CD4-positive, alpha-beta memory T cell (primary cell): ENCODE measurements around the gene TNFSF13. TPM values are rescaled to one million over a fixed set of nuclear protein-coding genes. Genes with fewer than 3 reads are reported as not detected.

Source experiments
- CTCF ChIA-PET: fragments of 350-600 bp; sonication (Branson Sonifier 250); formaldehyde crosslinking; loops from one replicate; lab custom pipeline; 2021; ENCODE audit warnings: inconsistent platforms; ENCODE audit not compliant: partially characterized antibody; lab: Charles Lee
- POLR2A ChIA-PET: fragments of 350-600 bp; sonication (Branson Sonifier 250); formaldehyde crosslinking; loops from one replicate; lab custom pipeline; 2021; ENCODE audit not compliant: partially characterized antibody; lab: Charles Lee
- DNase-seq, 5 donors: peaks; one replicate each; pipeline versions ENCODE4 v3.0.0 to v3.0.0-alpha.2; 2020 to 2022; ENCODE audit warnings: mixed read lengths in 1 of 5
- H3K27ac ChIP-seq: one replicate; pipeline ENCODE4 v1.7.0; 2013; ENCODE audit warnings: low read depth, low read length
- H3K27me3 ChIP-seq: 2 replicates; pipeline ENCODE4 v1.7.0; 2013; ENCODE audit warnings: mild to moderate bottlenecking, low read length, moderate library complexity; ENCODE audit not compliant: insufficient read depth
- H3K36me3 ChIP-seq: 2 replicates; pipeline ENCODE4 v1.7.0; 2013; ENCODE audit warnings: mild to moderate bottlenecking, low read length, moderate library complexity; ENCODE audit not compliant: insufficient read depth
- H3K4me1 ChIP-seq: 2 replicates; pipeline ENCODE4 v1.7.0; 2013; ENCODE audit warnings: mild to moderate bottlenecking, low read length, moderate library complexity; ENCODE audit not compliant: insufficient read depth
- H3K4me3 ChIP-seq, 2 donors: one replicate each; pipeline ENCODE4 v1.7.0; 2013; ENCODE audit warnings: low read length in 2 of 2, mild to moderate bottlenecking in 1 of 2
- H3K9me3 ChIP-seq, 2 donors: one replicate each; pipeline ENCODE4 v1.7.0; 2013; ENCODE audit warnings: low read length in 2 of 2, control low read depth in 1 of 2; ENCODE audit not compliant: control insufficient read depth in 1 of 2
- H3K27ac Mint-ChIP-seq, 7 donors: one replicate each; pipeline ENCODE4 v1.8.0; 2020 to 2021; ENCODE audit warnings: mixed read lengths in 7 of 7, mild to moderate bottlenecking in 6 of 7, inconsistent platforms in 3 of 7, moderate library complexity in 3 of 7
- H3K27me3 Mint-ChIP-seq, 2 donors: one replicate each; pipeline ENCODE4 v1.8.0; 2020 to 2021; ENCODE audit warnings: mixed read lengths in 2 of 2
- H3K36me3 Mint-ChIP-seq, 2 donors: one replicate each; pipeline ENCODE4 v1.8.0; 2020 to 2021; ENCODE audit warnings: mixed read lengths in 2 of 2, inconsistent platforms in 1 of 2, mild to moderate bottlenecking in 1 of 2
- H3K4me1 Mint-ChIP-seq, 4 donors: one replicate each; pipeline ENCODE4 v1.8.0; 2020 to 2021; ENCODE audit warnings: mixed read lengths in 4 of 4, mild to moderate bottlenecking in 1 of 4
- H3K4me3 Mint-ChIP-seq, 8 donors: one replicate each; pipeline ENCODE4 v1.8.0; 2020 to 2021; ENCODE audit warnings: mixed read lengths in 8 of 8, mild to moderate bottlenecking in 7 of 8, moderate library complexity in 6 of 8, inconsistent platforms in 3 of 8
- H3K9me3 Mint-ChIP-seq, 8 donors: one replicate each; pipeline ENCODE4 v1.8.0; 2020 to 2021; ENCODE audit warnings: mixed read lengths in 8 of 8, mild to moderate bottlenecking in 5 of 8, inconsistent platforms in 3 of 8, moderate library complexity in 1 of 8
- intact Hi-C: fragments of 100-400 bp; cut with micrococcal nuclease; formaldehyde crosslinking; loops from one replicate; pipeline ENCODE4 v1.15.1; 2023
- polyA plus RNA-seq, 2 donors: library from polyadenylated mRNA; unstranded; fragments of 300-500 nt; fragmentation: Illumina TruSeq; gene quantifications; one replicate each; pipeline ENCODE4 v1.2.3, GENCODE V29; 2021
- total RNA-seq, 2 experiments: library from RNA; stranded (reverse); gene quantifications; one replicate each; pipeline ENCODE4 v1.2.3, GENCODE V29; 2021

TNFSF13 gene
- total and polyA plus RNA-seq, 4 experiments from 2014 or later = 0.68 to 3.8 (median 2.9) TPM; not detected in 1

DNA sequence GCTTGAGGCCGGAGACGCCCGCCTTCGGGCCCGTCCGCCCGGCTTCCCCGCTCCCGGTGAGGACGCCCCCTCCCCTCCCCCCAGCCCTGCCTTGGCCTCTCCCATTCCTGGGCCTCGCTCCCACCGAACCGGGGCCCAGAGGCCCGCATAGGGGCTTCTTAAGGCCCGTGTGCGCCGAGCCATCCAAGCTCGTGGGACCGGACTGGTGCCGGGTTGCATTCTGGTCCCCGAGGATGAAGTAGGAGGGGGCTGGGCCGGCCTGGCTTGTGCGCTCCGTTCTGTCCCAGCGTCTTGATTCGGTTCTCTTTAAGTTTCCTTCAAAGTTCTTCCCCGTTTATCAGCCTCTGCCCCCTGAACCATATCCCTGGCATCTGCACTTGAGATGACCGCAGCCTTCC, 3.7 kb downstream of the TNFSF13 start:
- CTCF ChIA-PET = interaction anchor here (1.9 to 4.9 kb wide), 6 partner anchors 27 to 207 kb away, joined by 8 to 173 read pairs (median 44); partner anchors contain the start of genes SOX15, TMEM102 and TMEM95
- no peaks in the 10 kb centered on the region for H3K27me3 Mint-ChIP-seq
- peaks cover 15 to 38% of the 10 kb centered on the region in 2 donors for H3K36me3 Mint-ChIP-seq
- DNase-seq = no peak
- Histone ChIP-seq H3K4me3 (peak overlapping the region; percentile 58 to 72), H3K36me3 (peaks cover 26% of the 10 kb centered on the region), H3K4me1 (peaks cover 37% of the 10 kb centered on the region), H3K27ac (peak overlapping the region; percentile 96), H3K27me3 (no peaks in the 10 kb centered on the region), H3K9me3 (no peaks in the 10 kb centered on the region)
- intact Hi-C loops = no loop called here
- no peaks in the 10 kb centered on the region for H3K9me3 Mint-ChIP-seq
- POLR2A ChIA-PET = interaction anchor here (0.9 to 7.8 kb wide), 14 partner anchors 11 to 226 kb away, joined by 3 to 72 read pairs (median 18); partner anchors contain the start of genes ACAP1, MPDU1, POLR2A and TMEM102
- H3K4me3 Mint-ChIP-seq = peak overlapping the region; percentile 80 to 94 (median 88)
- peak overlapping the region; percentile 81 to 96 (median 93) for H3K27ac Mint-ChIP-seq
- H3K4me1 Mint-ChIP-seq = peaks cover 22 to 31% (median 30%) of the 10 kb centered on the region in 4 donors

DNA sequence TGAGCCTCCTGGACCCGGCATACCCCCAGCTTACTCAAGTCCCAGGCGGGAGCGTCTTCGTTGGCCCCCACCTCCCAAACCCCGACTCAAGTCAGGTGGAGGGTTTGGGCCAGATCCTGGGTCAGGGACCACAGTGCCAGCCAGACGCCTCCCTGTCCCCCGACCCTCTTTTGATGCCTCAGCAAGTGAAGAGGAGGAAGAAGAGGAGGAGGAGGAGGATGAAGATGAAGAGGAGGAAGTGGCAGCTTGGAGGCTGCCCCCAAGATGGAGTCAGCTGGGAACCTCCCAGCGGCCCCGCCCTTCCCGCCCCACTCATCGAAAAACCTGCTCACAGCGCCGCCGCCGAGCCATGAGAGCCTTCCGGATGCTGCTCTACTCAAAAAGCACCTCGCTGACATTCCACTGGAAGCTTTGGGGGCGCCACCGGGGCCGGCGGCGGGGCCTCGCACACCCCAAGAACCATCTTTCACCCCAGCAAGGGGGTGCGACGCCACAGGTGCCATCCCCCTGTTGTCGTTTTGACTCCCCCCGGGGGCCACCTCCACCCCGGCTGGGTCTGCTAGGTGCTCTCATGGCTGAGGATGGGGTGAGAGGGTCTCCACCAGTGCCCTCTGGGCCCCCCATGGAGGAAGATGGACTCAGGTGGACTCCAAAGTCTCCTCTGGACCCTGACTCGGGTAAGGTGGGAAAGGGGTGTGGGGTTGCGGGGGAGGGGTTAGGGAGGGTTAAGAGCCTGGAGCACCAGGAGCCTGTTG, 4.7 kb downstream of the TNFSF13 start:
- intact Hi-C loops = no loop called here
- Mint-ChIP-seq H3K36me3 (peaks cover 19 to 44% of the 10 kb centered on the region in 2 donors), H3K4me3 (peak overlapping the region; percentile 80 to 94 (median 86)), H3K9me3 (no peaks in the 10 kb centered on the region), H3K27me3 (no peaks in the 10 kb centered on the region), H3K27ac (peak overlapping the region in 6 of 7 donors; percentile 81 to 95 (median 90)), H3K4me1 (peaks cover 22 to 32% (median 31%) of the 10 kb centered on the region in 4 donors)
- Histone ChIP-seq H3K27ac (peak overlapping the region; percentile 96), H3K27me3 (no peaks in the 10 kb centered on the region), H3K9me3 (no peaks in the 10 kb centered on the region), H3K36me3 (peaks cover 31% of the 10 kb centered on the region), H3K4me3 (no peak overlapping the region), H3K4me1 (peaks cover 33% of the 10 kb centered on the region)
- ChIA-PET CTCF (interaction anchor here (1.9 to 4.9 kb wide), 2 partner anchors 50 to 127 kb away, joined by 5 to 51 read pairs; partner anchors contain the start of gene TMEM102), POLR2A (interaction anchor here (0.7 to 7.8 kb wide), 6 partner anchors 10 to 84 kb away, joined by 3 to 72 read pairs (median 20); partner anchors contain the start of genes CD68, MPDU1, TNFSF12 and ZBTB4)
- no peak for DNase-seq

DNA sequence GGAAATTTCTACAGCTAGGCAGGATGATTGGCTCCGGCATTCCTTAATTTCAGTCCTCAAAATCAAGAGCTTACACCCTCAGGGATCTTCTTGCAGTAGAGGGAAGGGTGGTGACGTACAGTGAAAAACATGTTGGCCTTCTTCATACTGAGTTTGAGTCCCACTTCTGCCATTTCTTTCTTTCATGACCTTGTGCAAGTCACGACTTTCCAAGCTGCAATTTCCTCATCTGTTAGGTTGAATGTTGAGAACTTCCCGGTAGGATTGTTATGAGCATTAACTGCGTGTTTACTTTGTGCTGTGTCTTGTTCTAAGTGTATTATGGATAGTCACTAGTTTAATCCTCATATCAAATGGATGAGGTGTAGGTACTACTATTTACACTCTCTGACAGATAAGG, 11.0 kb downstream of the TNFSF13 start:
- Mint-ChIP-seq H3K27ac (peak overlapping the region in 1 of 7 donors; percentile 46), H3K4me3 (no peak overlapping the region), H3K4me1 (peaks cover 15 to 32% (median 19%) of the 10 kb centered on the region in 4 donors), H3K9me3 (peaks cover 0 to 10% (median 0%) of the 10 kb centered on the region in 8 donors), H3K27me3 (no peaks in the 10 kb centered on the region), H3K36me3 (peaks cover 42 to 74% of the 10 kb centered on the region in 2 donors)
- peaks cover 42% of the 10 kb centered on the region for H3K36me3 ChIP-seq
- intact Hi-C loops = no loop called here
- ChIA-PET CTCF (interaction anchor here (4.2 kb wide), 1 partner anchor 9 kb away, joined by 30 read pairs; the partner anchor contains the start of gene SENP3), POLR2A (interaction anchor here (6.7 to 8.6 kb wide), 3 partner anchors 17 to 118 kb away, joined by 48 to 220 read pairs (median 97); partner anchors contain the start of genes MPDU1, POLR2A, SOX15 and TP53)
- H3K27ac ChIP-seq = no peak overlapping the region
- peaks cover 13% of the 10 kb centered on the region for H3K4me1 ChIP-seq
- DNase-seq = no peak
- no peak overlapping the region for H3K4me3 ChIP-seq
- H3K9me3 ChIP-seq = no peaks in the 10 kb centered on the region
- no peaks in the 10 kb centered on the region for H3K27me3 ChIP-seq

DNA sequence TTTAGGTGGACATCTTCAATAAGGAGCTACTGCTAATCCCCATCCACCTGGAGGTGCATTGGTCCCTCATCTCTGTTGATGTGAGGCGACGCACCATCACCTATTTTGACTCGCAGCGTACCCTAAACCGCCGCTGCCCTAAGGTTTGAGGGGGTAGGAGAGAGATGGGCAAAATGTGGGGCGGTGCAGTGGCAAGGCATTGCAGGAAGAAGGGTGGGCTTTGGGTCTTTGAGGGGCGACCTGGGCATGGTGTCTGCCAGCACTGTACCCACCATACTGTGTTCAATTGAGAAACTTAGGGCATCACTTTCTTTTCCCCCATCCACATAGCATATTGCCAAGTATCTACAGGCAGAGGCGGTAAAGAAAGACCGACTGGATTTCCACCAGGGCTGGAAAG, 11.8 kb downstream of the TNFSF13 start:
- ChIA-PET CTCF (interaction anchor here (2.7 to 4.2 kb wide), 2 partner anchors 10 to 15 kb away, joined by 8 to 30 read pairs; partner anchors contain the start of gene SENP3), POLR2A (interaction anchor here (6.6 to 8.6 kb wide), 4 partner anchors 7 to 117 kb away, joined by 48 to 220 read pairs (median 84); partner anchors contain the start of genes MPDU1, POLR2A, SENP3 and SOX15)
- H3K9me3 ChIP-seq = no peaks in the 10 kb centered on the region
- Mint-ChIP-seq H3K9me3 (peaks cover 0 to 10% (median 0%) of the 10 kb centered on the region in 8 donors), H3K4me3 (peak overlapping the region in 1 of 8 donors; percentile 52), H3K36me3 (peaks cover 47 to 75% of the 10 kb centered on the region in 2 donors), H3K27me3 (no peaks in the 10 kb centered on the region), H3K27ac (peak overlapping the region in 4 of 7 donors; percentile 15 to 87 (median 62)), H3K4me1 (peaks cover 21 to 40% (median 26%) of the 10 kb centered on the region in 4 donors)
- intact Hi-C loops = loop anchor here (5.0 kb wide), 3 partner anchors 287 to 523 kb away; partner anchors contain the start of genes CTDNEP1, CYB5D1, ELP5 and NAA38
- H3K27ac ChIP-seq = no peak overlapping the region
- peaks cover 21% of the 10 kb centered on the region for H3K4me1 ChIP-seq
- peaks cover 42% of the 10 kb centered on the region for H3K36me3 ChIP-seq
- no peaks in the 10 kb centered on the region for H3K27me3 ChIP-seq
- no peak for DNase-seq
- H3K4me3 ChIP-seq = no peak overlapping the region

DNA sequence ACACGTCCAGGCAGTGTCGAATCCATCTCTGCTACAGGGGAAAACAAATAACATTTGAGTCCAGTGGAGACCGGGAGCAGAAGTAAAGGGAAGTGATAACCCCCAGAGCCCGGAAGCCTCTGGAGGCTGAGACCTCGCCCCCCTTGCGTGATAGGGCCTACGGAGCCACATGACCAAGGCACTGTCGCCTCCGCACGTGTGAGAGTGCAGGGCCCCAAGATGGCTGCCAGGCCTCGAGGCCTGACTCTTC, 13.7 kb downstream of the TNFSF13 start:
- peaks cover 61 to 79% of the 10 kb centered on the region in 2 donors for H3K36me3 Mint-ChIP-seq
- POLR2A ChIA-PET = interaction anchor here (1.0 to 8.6 kb wide), 14 partner anchors 8 to 333 kb away, joined by 3 to 220 read pairs (median 8); partner anchors contain the start of genes CD68, FXR2, MPDU1 and PHF23
- no peaks in the 10 kb centered on the region for H3K9me3 ChIP-seq
- peak overlapping the region; percentile 66 to 89 for H3K4me3 ChIP-seq
- peak overlapping the region; percentile 94 to 100 (median 98) for H3K4me3 Mint-ChIP-seq
- peaks cover 40% of the 10 kb centered on the region for H3K4me1 ChIP-seq
- no peaks in the 10 kb centered on the region for H3K27me3 Mint-ChIP-seq
- intact Hi-C loops = loop anchor here (1.0 to 5.0 kb wide), 14 partner anchors 11 to 525 kb away; partner anchors contain the start of genes CTDNEP1, CYB5D1, EIF5A and ELP5
- H3K36me3 ChIP-seq = peaks cover 50% of the 10 kb centered on the region
- peak overlapping the region; percentile 87 for H3K27ac ChIP-seq
- peaks cover 0 to 15% (median 0%) of the 10 kb centered on the region in 8 donors for H3K9me3 Mint-ChIP-seq
- no peaks in the 10 kb centered on the region for H3K27me3 ChIP-seq
- CTCF ChIA-PET = interaction anchor here (1.5 to 4.2 kb wide), 3 partner anchors 11 to 43 kb away, joined by 4 to 30 read pairs (median 8); partner anchors contain the start of genes FXR2 and SENP3
- H3K27ac Mint-ChIP-seq = peak overlapping the region; percentile 98 to 100 (median 99)
- H3K4me1 Mint-ChIP-seq = peaks cover 28 to 59% (median 39%) of the 10 kb centered on the region in 4 donors
- no peak for DNase-seq

DNA sequence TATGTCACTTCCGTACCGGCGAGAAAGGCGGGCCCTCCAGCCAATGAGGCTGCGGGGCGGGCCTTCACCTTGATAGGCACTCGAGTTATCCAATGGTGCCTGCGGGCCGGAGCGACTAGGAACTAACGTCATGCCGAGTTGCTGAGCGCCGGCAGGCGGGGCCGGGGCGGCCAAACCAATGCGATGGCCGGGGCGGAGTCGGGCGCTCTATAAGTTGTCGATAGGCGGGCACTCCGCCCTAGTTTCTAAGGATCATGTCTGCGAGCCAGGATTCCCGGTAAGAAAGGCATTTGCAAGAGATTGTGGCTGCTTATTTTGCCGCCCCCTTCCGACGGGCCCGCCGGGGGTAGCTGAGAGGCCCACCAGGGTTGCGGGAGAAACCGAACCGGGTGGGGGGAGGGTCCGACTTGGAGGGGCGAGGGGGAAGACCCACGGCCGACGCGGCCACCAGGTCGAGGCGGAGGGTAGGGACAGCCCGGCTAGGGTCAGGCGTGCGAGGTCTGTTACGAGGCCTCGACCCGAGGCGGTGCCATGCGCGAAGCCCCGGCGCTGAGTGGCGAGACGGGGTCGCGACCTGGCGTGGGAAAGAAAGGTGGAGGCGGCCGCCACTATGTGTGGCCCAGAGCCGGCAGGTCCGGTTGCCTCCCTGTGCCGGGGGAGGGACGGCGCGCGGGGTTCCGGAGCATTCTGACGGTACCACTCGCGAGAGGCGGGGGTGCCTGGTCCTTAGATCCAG, 14.2 kb downstream of the TNFSF13 start:
- peaks cover 44% of the 10 kb centered on the region for H3K4me1 ChIP-seq
- intact Hi-C loops = loop anchor here (1.0 to 5.0 kb wide), 14 partner anchors 11 to 525 kb away; partner anchors contain the start of genes CTDNEP1, CYB5D1, EIF5A and ELP5
- H3K36me3 ChIP-seq = peaks cover 51% of the 10 kb centered on the region
- no peaks in the 10 kb centered on the region for H3K9me3 ChIP-seq
- H3K27ac ChIP-seq = peak overlapping the region; percentile 97
- H3K4me3 ChIP-seq = peak overlapping the region; percentile 57 to 93
- Mint-ChIP-seq H3K36me3 (peaks cover 61 to 79% of the 10 kb centered on the region in 2 donors), H3K4me3 (peak overlapping the region; percentile 94 to 100 (median 98)), H3K27ac (peak overlapping the region; percentile 98 to 100 (median 99)), H3K27me3 (no peaks in the 10 kb centered on the region), H3K9me3 (peaks cover 0 to 15% (median 0%) of the 10 kb centered on the region in 8 donors), H3K4me1 (peaks cover 25 to 62% (median 41%) of the 10 kb centered on the region in 4 donors)
- ChIA-PET POLR2A (interaction anchor here (1.0 to 8.6 kb wide), 21 partner anchors 7 to 335 kb away, joined by 3 to 220 read pairs (median 6); partner anchors contain the start of genes CD68, FXR2, GABARAP and MPDU1), CTCF (interaction anchor here (1.0 to 4.2 kb wide), 6 partner anchors 11 to 136 kb away, joined by 3 to 30 read pairs (median 6); partner anchors contain the start of genes FXR2, MPDU1, SENP3 and TP53)
- DNase-seq = peak; percentile 100
- no peaks in the 10 kb centered on the region for H3K27me3 ChIP-seq
